Endodermal cell (in vitro differentiated cells): ENCODE measurements around the gene PRMT1. TPM values are rescaled to one million over a fixed set of nuclear protein-coding genes. Genes with fewer than 3 reads are reported as not detected.

Experiments
- DNase-seq: peaks from one replicate; pipeline ENCODE4 v3.0.0-alpha.2; 2017
- H3K27ac ChIP-seq: 2 replicates; pipeline ENCODE4 v1.5.1; 2013; ENCODE audit warnings: mild to moderate bottlenecking, low read depth, low read length, moderate library complexity
- H3K27me3 ChIP-seq: 2 replicates; pipeline ENCODE4 v1.6.1; 2013; ENCODE audit warnings: mild to moderate bottlenecking, low read length, moderate library complexity; ENCODE audit not compliant: insufficient read depth, control insufficient read depth, poor library complexity, severe bottlenecking
- H3K36me3 ChIP-seq: 2 replicates; pipeline ENCODE4 v1.7.0; 2013; ENCODE audit warnings: mild to moderate bottlenecking, low read length, moderate library complexity; ENCODE audit not compliant: control insufficient read depth, insufficient read depth
- H3K4me1 ChIP-seq: one replicate; pipeline ENCODE4 v1.7.0; 2013; ENCODE audit warnings: low read length; ENCODE audit not compliant: control insufficient read depth, insufficient read depth
- H3K4me3 ChIP-seq: 2 replicates; pipeline ENCODE4 v1.5.1; 2013; ENCODE audit warnings: mild to moderate bottlenecking, low read length, moderate library complexity
- H3K9ac ChIP-seq: 2 replicates; pipeline ENCODE4 v1.6.1; 2013; ENCODE audit warnings: mild to moderate bottlenecking, low read length, moderate library complexity; ENCODE audit not compliant: poor library complexity, severe bottlenecking; ENCODE audit errors: extremely low read depth
- H3K9me3 ChIP-seq: 2 replicates; pipeline ENCODE4 v1.6.1; 2013; ENCODE audit warnings: mild to moderate bottlenecking, low read length, moderate library complexity; ENCODE audit not compliant: control insufficient read depth
- H3K27ac Mint-ChIP-seq: 2 replicates; pipeline ENCODE4 v1.8.0; 2020; ENCODE audit warnings: mixed read lengths
- H3K27me3 Mint-ChIP-seq: 2 replicates; pipeline ENCODE4 v1.8.0; 2021; ENCODE audit warnings: mild to moderate bottlenecking, mixed read lengths; ENCODE audit not compliant: insufficient read depth
- H3K36me3 Mint-ChIP-seq: 2 replicates; pipeline ENCODE4 v1.8.0; 2020; ENCODE audit warnings: low read depth, mixed read lengths
- H3K4me1 Mint-ChIP-seq: 2 replicates; pipeline ENCODE4 v1.8.0; 2020; ENCODE audit warnings: mixed read lengths
- H3K4me3 Mint-ChIP-seq: 2 replicates; pipeline ENCODE4 v1.8.0; 2020; ENCODE audit warnings: mild to moderate bottlenecking, moderate library complexity, mixed read lengths
- H3K9me3 Mint-ChIP-seq: 2 replicates; pipeline ENCODE4 v1.8.0; 2020; ENCODE audit warnings: mild to moderate bottlenecking, mixed read lengths
- WGBS, 2 experiments: methylation state at CpG; one replicate each; pipeline versions ENCODE4 v1.1.5 to v1.1.7; 2013; ENCODE audit warnings: missing lambda C conversion rate in 2 of 2, mixed read lengths in 1 of 2; ENCODE audit not compliant: insufficient coverage in 1 of 2, insufficient read length in 1 of 2; 5-methylcytosine and 5-hydroxymethylcytosine counted together
- microRNA-seq: library from miRNA; unstranded; fragments of <30 nt; microRNA quantifications from one replicate; pipeline ENCODE4 v1.2.0, GENCODE V29; 2020; ENCODE audit warnings: borderline microRNAs expressed
- total RNA-seq, 2 donors: library from RNA; stranded (reverse); fragmentation: NEBNext Ultra II Directional in 1 of 2; extraction: Animal tissue kit (Norgen Biotek cat#: 25700) in 1 of 2; gene quantifications; 2 replicates in 1 of 2; 3 replicates in 1 of 2; pipeline ENCODE4 v1.2.1, GENCODE V29; 2021
- TF ChIP-seq, protein P1 (sequence below): fragments of 200-600 bp; sonication (generic); conservative IDR thresholded peaks from 2 replicates; pipeline ENCODE4 v1.5.0; 2021; ENCODE audit warnings: antibody characterized with exemption, mild to moderate bottlenecking

PRMT1 gene
- total RNA-seq, 2 donors from 2014 or later, result 343 to 362 TPM

DNA sequence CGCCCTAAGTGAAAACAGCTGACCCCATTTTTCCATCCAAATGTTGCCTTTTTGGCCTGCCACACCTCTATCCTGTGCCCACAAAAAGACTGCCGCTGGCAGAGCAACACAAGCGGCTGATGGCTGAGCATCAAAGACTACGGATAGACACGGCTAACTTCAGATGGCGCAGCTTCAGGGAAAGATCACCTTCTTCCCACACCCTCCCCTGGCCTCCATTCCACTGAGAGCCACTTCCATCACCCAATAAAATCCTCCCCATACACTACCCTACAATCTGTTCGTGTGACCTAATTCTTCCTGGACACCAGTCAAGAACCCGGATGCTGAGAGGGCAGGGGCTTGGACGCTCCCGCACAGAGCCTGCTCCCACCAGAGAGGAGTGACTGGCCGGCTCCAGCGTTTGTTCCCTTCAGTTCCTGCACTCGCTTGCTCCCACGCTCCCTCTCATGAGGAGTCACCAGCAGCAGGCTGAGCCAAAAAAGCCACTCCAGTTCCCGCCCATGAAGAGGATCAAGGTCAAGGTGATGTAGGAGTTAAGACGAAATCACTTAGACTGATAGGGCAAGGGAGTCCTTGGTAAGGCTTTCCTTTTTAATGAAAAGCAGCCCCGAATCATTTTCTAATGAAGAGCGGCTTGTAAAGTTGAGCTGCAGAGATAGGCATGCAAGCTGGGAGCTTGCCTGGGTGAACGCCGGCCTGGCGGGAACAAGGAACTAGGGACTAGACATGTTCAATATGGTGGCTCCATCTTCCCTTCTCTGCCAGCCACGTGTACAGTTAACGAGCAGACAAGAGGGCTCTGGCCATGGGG lies 50.4 kb downstream of the PRMT1 start:
- Mint-ChIP-seq H3K27ac (no peak overlapping the region), H3K4me1 (peaks cover 3% of the 10 kb centered on the region), H3K27me3 (peaks cover under 1% of the 10 kb centered on the region), H3K9me3 (peaks cover 5% of the 10 kb centered on the region), H3K4me3 (no peak overlapping the region), H3K36me3 (no peaks in the 10 kb centered on the region)
- Histone ChIP-seq H3K4me3 (no peak overlapping the region), H3K9ac (no peak overlapping the region), H3K27me3 (no peaks in the 10 kb centered on the region), H3K9me3 (no peaks in the 10 kb centered on the region), H3K36me3 (no peaks in the 10 kb centered on the region), H3K27ac (no peak overlapping the region), H3K4me1 (no peaks in the 10 kb centered on the region)
- TF ChIP-seq, protein P1, sequence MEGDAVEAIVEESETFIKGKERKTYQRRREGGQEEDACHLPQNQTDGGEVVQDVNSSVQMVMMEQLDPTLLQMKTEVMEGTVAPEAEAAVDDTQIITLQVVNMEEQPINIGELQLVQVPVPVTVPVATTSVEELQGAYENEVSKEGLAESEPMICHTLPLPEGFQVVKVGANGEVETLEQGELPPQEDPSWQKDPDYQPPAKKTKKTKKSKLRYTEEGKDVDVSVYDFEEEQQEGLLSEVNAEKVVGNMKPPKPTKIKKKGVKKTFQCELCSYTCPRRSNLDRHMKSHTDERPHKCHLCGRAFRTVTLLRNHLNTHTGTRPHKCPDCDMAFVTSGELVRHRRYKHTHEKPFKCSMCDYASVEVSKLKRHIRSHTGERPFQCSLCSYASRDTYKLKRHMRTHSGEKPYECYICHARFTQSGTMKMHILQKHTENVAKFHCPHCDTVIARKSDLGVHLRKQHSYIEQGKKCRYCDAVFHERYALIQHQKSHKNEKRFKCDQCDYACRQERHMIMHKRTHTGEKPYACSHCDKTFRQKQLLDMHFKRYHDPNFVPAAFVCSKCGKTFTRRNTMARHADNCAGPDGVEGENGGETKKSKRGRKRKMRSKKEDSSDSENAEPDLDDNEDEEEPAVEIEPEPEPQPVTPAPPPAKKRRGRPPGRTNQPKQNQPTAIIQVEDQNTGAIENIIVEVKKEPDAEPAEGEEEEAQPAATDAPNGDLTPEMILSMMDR, result no peak
- no peak for DNase-seq
- WGBS, 2 experiments, result 90 to 91% methylated on average over 16 to 23 of the region's 23 CpGs

DNA sequence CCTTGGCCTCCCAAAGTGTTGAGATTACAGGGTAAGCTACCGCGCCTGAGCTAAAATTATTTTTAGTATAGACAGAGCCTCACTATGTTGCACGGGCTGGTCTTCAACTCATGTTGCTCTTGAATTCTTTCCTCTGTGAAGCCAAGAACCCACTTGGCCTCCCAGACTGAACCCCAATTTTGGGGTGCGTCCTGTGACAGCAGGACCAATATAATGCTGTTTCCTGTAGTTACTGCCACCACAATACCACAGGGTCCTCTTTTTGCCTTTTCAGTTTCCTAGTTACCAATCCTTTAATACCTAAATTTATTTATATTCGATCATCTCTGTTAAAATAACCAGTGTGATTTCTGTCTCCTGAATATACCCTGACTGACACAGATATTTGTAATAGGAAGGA lies 53.1 kb downstream of the PRMT1 start:
- Mint-ChIP-seq H3K4me1 (peaks cover 3% of the 10 kb centered on the region), H3K27ac (no peak overlapping the region), H3K27me3 (no peaks in the 10 kb centered on the region), H3K4me3 (no peak overlapping the region), H3K36me3 (no peaks in the 10 kb centered on the region), H3K9me3 (no peaks in the 10 kb centered on the region)
- H3K4me3 ChIP-seq, result no peak overlapping the region
- no peaks in the 10 kb centered on the region for H3K27me3 ChIP-seq
- H3K9me3 ChIP-seq, result no peaks in the 10 kb centered on the region
- TF ChIP-seq, protein P1, result no peak
- H3K36me3 ChIP-seq, result no peaks in the 10 kb centered on the region
- no peak for DNase-seq
- WGBS, 2 experiments, result 90 to 96% methylated on average over 4 to 5 of the region's 5 CpGs
- H3K9ac ChIP-seq, result no peak overlapping the region
- H3K27ac ChIP-seq, result no peak overlapping the region
- H3K4me1 ChIP-seq, result no peaks in the 10 kb centered on the region

Small RNA genes lying within 50 kb of the gene (microRNA-seq; reads per million reads assigned to microRNA genes)
- not detected for gene MIR5088

Other genes starting within 250 kb of the PRMT1 start
- under 1 TPM; 0.22 to 0.33 TPM for gene SLC17A7, start 235.7 kb upstream of the PRMT1 start, total RNA-seq
- gene PIH1D1, start 225.5 kb upstream of the PRMT1 start, total RNA-seq, result 100 to 1,000 TPM; 128 to 133 TPM
- gene ALDH16A1, start 224.0 kb upstream of the PRMT1 start, total RNA-seq, result 10 to 100 TPM; 52.8 to 57.1 TPM
- gene FLT3LG, start 203.1 kb upstream of the PRMT1 start, total RNA-seq, result 1 to 10 TPM in 1 of 2 donors, under 1 TPM in 1; 0.75 to 2.3 TPM
- 1,000 to 10,000 TPM; 2,434 to 3,023 TPM for gene RPL13A, start 189.7 kb upstream of the PRMT1 start, total RNA-seq
- 1,000 to 10,000 TPM; 1,814 to 2,035 TPM for gene RPS11, start 180.8 kb upstream of the PRMT1 start, total RNA-seq
- 10 to 100 TPM; 47.6 to 56.9 TPM for gene FCGRT, start 164.6 kb upstream of the PRMT1 start, total RNA-seq
- 1 to 10 TPM; 4.9 to 9.0 TPM for gene RCN3, start 149.3 kb upstream of the PRMT1 start, total RNA-seq
- 10 to 100 TPM; 58.0 to 62.3 TPM for gene NOSIP, start 96.7 kb upstream of the PRMT1 start, total RNA-seq
- 1 to 10 TPM; 3.7 to 6.9 TPM for gene PRRG2, start 96.0 kb upstream of the PRMT1 start, total RNA-seq
- 10 to 100 TPM; 67.6 to 69.6 TPM for gene PRR12, start 86.1 kb upstream of the PRMT1 start, total RNA-seq
- 1 to 10 TPM; 5.8 to 7.3 TPM for gene RRAS, start 37.1 kb upstream of the PRMT1 start, total RNA-seq
- gene SCAF1, start 35.1 kb upstream of the PRMT1 start, total RNA-seq, result 10 to 100 TPM; 84.8 to 94.5 TPM
- gene IRF3, start 11.4 kb upstream of the PRMT1 start, total RNA-seq, result 100 to 1,000 TPM; 127 to 128 TPM
- 100 to 1,000 TPM in 1 of 2 donors, 10 to 100 TPM in 1; 91.8 to 101 TPM for gene BCL2L12, start 11.3 kb upstream of the PRMT1 start, total RNA-seq
- gene ADM5, start 12.3 kb downstream of the PRMT1 start, total RNA-seq, result 1 to 10 TPM; 4.6 to 7.7 TPM
- gene CPT1C, start 13.8 kb downstream of the PRMT1 start, total RNA-seq, result 10 to 100 TPM; 41.4 to 59.7 TPM
- gene TSKS, start 86.0 kb downstream of the PRMT1 start, total RNA-seq, result under 1 TPM in 1 of 2 donors, not detected in 1; 0.31 TPM
- 100 to 1,000 TPM; 100 to 110 TPM for gene AP2A1, start 89.7 kb downstream of the PRMT1 start, total RNA-seq
- gene FUZ, start 136.0 kb downstream of the PRMT1 start, total RNA-seq, result 10 to 100 TPM; 26.1 to 41.2 TPM
- gene MED25, start 141.0 kb downstream of the PRMT1 start, total RNA-seq, result 10 to 100 TPM; 89.1 to 90.0 TPM
- gene PTOV1, start 173.9 kb downstream of the PRMT1 start, total RNA-seq, result 100 to 1,000 TPM; 279 to 287 TPM
- gene PNKP, start 190.3 kb downstream of the PRMT1 start, total RNA-seq, result 100 to 1,000 TPM; 161 to 163 TPM
- gene AKT1S1, start 200.1 kb downstream of the PRMT1 start, total RNA-seq, result 10 to 100 TPM; 41.3 to 47.0 TPM
- 10 to 100 TPM; 40.7 to 47.3 TPM for gene TBC1D17, start 200.4 kb downstream of the PRMT1 start, total RNA-seq
- gene IL4I1, start 219.6 kb downstream of the PRMT1 start, total RNA-seq, result under 1 TPM in 1 of 2 donors, not detected in 1; 0.97 TPM